ENCODE results near the gene LPP.

- TF ChIP-seq CTCF (IDR thresholded peaks at IDR 0.05) (no peak), EP300 (IDR thresholded peaks at IDR 0.05) (no peak), POLR2A (IDR thresholded peaks at IDR 0.05) (no peak), POLR2AphosphoS5 (IDR thresholded peaks at IDR 0.05) (no peak)
Measured at GRCh38 chr3:188509316-188509715, 355.4 kb downstream of the LPP start.

Measured in stomach (tissue), 4 donors.